ENCODE results near the gene PPARGC1A. TPM values are rescaled to one million over a fixed set of nuclear protein-coding genes. Genes with fewer than 3 reads are reported as not detected.

The PPARGC1A gene
- total and polyA plus RNA-seq, 2 experiments from 2014 or later, result 0.76 to 3.3 TPM

GRCh38 chr4:23745377-23745776 is 144.5 kb downstream of the PPARGC1A start (continued):
- TF ChIP-seq NANOG (IDR thresholded peaks at IDR 0.05; ENCODE audit: borderline replicate concordance), result no peak
- no peak for TF ChIP-seq ETS1 (IDR thresholded peaks at IDR 0.05)
